Uterus (tissue), 2 donors: ENCODE measurements around the gene PHF2.

Source experiments
- POLR2A ChIP-seq, 2 donors: fragments of 450-650 bp; IDR thresholded peaks; one replicate each; pipeline ENCODE4 v1.6.1; 2016; ENCODE audit warnings: antibody characterized with exemption in 2 of 2, mild to moderate bottlenecking in 1 of 2, moderate library complexity in 1 of 2
- TF ChIP-seq, protein P1 (sequence below), 4 experiments: fragments of 200-600 bp in 2 of 4; fragments of 450-650 bp in 2 of 4; sonication (generic) in 2 of 4; IDR thresholded peaks; one replicate each; pipeline ENCODE4 v1.5.1; 2016 to 2019; ENCODE audit warnings: antibody characterized with exemption in 4 of 4, mild to moderate bottlenecking in 2 of 4, moderate library complexity in 1 of 4

DNA sequence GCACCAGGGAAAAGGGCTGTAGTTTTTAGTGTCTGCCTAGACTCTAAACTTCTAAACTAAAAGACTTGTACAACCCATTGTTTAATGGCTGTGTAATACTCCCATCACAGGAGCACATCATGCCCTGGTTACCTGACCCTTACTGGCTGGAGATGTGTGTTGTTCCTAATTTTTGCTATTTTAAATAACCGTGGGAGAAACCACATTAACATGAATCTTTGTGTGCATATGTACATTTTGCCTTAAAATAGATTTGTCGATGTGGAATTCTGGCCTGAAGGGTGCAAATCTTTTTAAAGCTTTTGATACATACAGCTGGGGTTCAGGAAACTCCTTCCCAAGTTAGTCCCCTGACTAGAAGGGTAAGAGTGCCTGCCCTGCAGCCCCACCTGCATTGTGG is 39.7 kb downstream of the PHF2 start:
- TF ChIP-seq, protein P1, sequence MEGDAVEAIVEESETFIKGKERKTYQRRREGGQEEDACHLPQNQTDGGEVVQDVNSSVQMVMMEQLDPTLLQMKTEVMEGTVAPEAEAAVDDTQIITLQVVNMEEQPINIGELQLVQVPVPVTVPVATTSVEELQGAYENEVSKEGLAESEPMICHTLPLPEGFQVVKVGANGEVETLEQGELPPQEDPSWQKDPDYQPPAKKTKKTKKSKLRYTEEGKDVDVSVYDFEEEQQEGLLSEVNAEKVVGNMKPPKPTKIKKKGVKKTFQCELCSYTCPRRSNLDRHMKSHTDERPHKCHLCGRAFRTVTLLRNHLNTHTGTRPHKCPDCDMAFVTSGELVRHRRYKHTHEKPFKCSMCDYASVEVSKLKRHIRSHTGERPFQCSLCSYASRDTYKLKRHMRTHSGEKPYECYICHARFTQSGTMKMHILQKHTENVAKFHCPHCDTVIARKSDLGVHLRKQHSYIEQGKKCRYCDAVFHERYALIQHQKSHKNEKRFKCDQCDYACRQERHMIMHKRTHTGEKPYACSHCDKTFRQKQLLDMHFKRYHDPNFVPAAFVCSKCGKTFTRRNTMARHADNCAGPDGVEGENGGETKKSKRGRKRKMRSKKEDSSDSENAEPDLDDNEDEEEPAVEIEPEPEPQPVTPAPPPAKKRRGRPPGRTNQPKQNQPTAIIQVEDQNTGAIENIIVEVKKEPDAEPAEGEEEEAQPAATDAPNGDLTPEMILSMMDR (IDR thresholded peaks at IDR 0.05) = no peak
- TF ChIP-seq POLR2A (IDR thresholded peaks at IDR 0.05) = no peak
